GM21423 (cell line): ENCODE data around the gene ANKRD10.

ENCODE experiments used
- ATAC-seq: cut with Tn5 transposase; IDR thresholded peaks from one replicate; pipeline ENCODE4 v1.9.1; 2021; ENCODE audit warnings: mild to moderate bottlenecking, moderate library complexity; ENCODE audit not compliant: unreplicated experiment

ANKRD10 gene

DNA sequence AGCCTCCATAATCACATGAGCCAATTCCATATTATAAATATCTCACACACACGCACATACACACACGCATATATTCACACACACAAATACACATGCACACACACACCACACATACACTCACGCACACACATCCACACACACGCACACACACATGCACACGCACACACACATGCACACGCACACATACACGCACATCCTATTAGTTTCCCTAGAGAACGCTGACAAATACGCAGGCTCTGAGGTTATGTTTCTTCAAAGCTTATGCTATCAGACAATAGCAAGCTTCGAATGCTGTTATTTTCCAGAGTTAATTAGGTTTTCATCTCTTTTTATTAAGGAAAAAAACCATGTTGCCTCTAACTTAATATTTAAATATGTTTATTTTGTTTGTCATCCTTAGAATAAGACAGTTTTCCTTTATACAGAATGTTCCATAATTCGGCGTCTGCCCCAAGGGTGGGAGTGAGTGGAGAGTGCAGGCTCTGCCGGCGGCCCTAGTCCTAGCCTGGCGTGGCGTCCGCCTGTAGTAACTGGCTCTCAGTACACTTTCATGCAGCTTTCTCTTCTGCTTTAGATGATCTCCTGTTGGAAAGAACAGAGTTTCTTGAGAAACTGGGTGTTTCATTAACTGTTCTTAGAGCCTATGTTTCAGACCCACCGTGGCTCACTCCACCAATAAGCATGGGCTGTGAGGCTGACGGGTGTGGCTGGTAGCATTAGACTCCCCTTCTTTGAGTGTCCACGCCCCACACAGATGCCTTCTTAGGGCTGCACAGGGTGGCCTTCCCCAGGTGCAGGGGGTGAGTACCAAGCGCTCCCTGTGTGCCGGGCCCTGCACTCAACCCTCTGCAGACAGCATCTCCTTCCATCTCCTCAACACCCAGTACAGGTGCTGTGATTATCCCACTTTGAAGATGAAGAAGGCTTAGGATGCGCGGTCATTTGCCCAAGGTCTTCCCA is 30.4 kb upstream of the ANKRD10 start:
- ATAC-seq = no peak

DNA sequence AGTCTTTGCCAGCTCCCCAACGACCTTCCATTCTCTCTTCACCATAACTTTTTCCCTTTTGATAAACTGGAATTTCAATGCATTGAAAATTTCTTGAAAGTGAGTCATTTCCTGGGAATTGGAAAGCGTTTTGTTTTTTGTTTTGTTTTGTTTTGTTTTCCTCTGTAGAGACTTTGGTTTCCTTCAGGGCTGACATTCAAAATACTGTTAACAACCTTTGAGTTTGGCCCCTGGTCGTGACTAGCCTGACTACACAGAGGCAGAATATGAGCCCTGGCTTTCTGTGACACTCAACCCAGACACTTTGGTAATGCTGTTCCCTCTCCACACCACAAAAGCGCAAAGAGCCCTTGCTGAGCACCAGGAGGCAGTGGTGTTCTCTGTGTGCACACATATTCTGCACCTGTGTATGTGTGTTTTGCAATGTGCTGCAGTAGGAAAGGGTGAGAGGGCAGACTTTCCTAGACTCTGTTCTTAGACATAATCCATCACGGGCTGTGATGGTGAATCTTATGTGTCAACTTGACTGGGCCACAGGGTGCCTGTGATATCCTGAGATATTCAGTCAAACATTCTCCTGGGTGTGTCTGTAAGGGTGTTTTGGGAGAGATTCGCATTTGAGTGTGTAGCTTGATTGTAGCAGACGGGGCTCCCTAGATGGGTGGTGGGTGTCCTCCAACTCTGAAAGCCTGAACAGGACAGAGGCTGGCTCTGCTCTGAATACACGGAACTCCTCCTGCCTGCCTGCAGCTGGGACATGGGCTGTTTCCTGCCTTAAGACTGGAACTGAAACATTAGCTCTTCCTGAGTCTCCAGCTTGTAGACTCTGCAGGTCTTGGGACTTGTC is 29.5 kb upstream of the ANKRD10 start:
- ATAC-seq = peak; percentile 60

- ATAC-seq = peak; percentile 78
Measured at GRCh38 chr13:110942248-110942981, 27.5 kb upstream of the ANKRD10 start.

DNA sequence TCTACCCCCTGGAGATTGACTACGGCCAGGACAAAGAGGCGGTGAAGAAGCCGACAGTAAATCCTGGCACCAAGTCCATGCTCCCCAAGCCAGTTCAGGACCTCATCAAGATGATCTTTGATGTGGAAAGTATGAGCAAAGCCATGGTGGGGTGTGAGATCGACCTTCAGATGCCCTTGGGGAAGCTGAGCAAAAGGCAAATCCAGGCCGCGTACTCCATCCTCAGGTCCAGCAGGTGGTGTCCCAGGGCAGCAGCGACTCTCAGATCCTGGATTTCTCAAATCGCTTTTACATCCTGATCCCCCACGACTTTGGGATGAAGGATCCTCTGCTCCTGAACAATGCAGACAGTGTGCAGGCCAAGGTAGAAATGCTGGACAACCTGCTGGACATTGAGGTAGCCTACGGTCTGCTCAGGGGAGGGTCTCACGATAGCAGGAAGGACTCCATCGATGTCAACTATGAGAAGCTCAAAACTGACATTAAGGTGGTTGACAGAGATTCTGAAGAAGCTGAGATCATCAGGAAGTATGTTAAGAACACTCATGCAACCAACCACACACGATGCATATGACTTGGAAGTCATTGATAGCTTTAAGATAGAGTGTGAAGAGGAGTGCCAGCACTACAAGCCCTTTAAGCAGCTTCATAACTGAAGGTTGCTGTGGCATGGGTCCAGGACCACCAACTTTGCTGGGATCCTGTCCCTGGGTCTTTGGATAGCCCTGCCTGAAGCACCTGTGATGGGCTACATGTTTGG is 24.0 kb upstream of the ANKRD10 start:
- ATAC-seq = no peak

DNA sequence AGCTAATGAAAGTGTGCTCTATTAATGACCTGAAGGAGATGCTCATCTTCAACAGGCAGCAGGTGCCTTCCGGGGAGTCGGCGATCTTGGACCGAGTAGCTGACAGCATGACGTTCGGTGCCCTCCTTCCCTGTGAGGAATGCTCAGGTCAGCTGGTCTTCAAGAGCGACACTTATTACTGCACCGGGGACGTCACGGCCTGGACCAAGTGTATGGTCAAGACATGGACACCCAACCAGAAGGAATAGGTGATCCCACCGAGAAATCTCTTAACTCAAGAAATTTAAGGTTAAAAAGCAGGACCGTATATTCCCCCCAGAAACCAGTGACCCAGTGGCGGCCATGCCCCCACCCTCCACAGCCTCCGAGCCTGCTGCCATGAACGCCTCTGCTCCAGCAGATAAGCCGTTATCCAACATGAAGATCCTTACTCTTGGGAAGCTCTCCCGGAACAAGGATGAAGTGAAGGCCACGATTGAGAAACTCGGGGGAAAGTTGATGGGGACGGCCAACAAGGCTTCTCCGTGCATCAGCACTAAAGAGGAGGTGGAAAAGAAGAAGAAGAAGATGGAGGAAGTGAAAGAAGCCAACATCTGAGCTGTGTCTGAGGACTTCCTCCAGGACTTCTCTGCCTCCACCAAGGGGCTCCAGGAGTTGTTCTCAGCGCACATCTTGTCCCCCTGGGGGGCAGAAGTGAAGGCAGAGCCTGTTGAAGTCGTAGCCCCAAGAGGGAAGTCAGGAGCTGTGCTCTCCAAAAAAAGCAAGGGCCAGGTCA is 22.8 kb upstream of the ANKRD10 start:
- ATAC-seq = no peak

- no peak for ATAC-seq
Measured at GRCh38 chr13:110936519-110936918, 21.6 kb upstream of the ANKRD10 start.

DNA sequence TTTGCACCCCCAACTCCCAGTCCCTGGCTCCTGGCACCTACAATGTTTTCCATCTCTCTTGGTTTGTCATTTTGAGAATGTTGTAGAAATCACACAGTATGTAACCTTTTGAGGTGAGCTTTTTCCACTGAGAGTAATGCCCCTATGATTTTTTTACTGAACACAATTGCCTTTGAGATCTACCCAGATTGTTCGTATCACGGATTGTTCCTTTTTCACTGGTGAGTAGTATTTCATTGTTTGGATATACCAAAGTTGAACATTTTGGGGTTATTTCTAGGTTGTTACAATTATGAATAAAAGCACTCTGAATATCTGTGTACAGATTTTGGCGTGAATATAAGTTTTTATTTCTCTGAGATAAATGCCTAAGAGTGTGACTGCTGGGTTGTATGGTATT is 17.7 kb upstream of the ANKRD10 start:
- no peak for ATAC-seq

DNA sequence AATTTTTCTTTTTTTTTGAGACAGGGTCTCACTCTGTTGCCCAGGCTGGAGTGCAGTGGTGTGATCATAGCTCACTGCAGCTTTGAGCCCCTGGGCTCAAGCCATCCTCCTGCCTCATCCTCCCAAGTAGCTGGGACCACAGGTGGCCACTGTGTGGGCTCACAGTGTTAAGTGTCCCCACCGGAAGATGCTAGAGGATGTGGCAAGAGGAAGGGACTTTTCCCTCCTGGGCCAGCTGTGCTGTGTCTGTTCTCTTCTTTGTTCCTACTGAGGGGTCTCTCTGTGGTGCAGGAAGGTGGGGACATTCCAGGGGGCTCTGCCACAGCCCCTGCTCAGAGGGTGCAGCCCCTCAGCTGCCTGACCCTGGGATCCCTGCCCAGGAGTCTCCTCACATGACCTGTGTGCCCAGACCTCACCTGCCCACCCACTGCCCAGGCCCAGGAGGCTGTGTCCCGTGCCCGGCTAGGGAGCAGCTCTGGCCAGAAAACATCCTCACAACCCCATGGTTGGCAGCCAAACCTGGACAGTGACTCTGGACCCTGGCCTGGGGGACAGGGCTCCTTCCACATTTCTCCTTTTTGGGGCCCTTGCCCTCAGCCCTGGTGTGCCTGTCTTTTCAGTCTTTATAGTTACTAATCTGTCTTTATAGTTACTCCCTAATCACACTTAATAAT is 14.4 kb upstream of the ANKRD10 start:
- ATAC-seq = peak; percentile 58

GRCh38 chr13:110925023-110925612 is 10.2 kb upstream of the ANKRD10 start:
- ATAC-seq = no peak

DNA sequence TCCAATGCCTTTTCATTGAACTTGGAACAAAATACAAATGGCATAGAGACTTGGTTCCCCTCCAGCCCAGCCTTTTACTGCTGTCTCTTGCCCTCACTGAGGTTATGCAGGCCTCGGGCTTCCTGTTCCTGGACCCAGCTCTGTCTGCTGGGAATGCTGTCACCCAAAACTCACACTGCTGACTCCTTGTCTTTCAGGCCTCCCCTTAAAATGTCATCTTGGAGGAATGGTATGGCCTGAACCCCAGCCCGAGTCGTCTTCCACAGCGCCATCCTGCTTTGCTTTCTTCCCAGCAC is 9.7 kb upstream of the ANKRD10 start:
- no peak for ATAC-seq

DNA sequence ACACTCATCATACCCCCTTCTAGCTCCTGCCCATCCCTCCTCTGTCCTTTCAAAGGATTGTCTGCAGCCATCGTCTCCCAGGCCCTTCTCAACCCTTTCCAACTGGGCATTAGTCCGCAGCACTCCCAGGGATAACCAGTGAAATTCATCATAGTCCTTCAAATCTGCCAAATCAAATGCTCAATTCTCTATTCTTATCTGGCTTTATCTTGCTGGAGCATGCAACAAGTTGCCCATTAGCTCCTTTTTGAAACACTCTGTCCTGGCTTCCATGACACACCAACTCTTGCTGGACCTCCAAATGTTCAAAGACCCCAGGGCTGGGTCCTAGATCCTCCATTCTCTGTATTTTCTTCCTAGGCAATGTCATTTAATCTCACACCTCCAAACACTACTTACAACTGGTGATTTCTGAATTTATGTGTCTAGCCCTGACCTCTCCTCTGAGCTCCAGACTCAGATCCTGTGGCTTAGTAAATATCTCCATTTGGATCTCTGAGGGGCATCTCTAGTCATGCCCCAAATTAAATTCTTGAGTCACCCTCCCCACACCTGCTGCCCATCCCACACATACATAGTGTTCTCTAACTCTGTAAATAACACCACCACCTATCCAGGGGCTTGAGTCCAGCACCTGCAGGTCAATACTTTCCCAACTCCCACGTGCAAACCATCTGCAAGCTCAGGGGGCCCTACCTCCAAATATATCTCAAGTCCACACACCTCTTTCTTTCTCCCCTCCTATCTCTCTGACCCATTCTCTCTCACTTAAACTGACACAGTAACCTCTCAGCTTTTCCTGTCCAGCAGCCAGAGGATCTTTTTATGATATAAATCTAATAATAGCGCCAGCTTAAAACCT is 9.1 kb upstream of the ANKRD10 start:
- ATAC-seq = no peak

DNA sequence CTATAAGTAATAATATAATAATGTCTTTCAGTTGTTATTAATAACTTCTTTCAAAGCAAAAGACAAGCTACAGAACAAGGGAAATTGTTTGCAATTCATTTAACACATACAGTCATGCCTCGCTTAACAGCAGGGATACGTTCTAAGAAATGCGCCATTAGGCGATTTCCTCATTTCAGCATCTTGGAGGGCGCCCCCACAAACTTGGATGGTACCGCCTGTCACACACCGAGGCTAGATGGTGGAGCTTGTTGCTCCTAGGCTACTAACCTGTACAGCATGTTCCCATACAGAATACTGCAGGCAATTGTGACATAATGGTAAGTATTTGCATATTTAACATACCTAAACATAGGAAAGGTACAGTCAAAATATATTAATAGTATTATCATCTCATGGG is 8.2 kb upstream of the ANKRD10 start:
- no peak for ATAC-seq

GRCh38 chr13:110922506-110922905 is 7.6 kb upstream of the ANKRD10 start:
- no peak for ATAC-seq

- no peak for ATAC-seq
Measured at GRCh38 chr13:110921695-110922094, 6.8 kb upstream of the ANKRD10 start.

DNA sequence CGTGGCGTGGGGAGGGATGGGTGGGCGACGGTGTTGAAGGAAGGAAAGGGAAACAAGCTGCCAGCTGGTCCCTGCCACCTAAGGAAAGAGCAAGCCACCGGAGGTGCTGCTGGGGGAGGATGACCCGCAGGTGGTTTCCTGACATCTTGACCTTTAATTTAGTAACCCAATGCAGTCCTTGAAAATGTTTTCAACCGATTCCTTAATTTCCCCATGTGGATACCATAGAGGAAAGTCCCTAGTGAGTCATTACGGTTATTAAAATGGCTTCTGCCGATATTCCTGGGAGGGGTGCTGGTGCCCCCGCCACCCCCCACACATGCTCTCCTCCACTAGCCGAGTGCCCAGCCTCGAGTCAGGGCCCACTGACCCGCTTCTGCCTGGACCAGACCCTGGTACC is 6.3 kb upstream of the ANKRD10 start:
- ATAC-seq = no peak

DNA sequence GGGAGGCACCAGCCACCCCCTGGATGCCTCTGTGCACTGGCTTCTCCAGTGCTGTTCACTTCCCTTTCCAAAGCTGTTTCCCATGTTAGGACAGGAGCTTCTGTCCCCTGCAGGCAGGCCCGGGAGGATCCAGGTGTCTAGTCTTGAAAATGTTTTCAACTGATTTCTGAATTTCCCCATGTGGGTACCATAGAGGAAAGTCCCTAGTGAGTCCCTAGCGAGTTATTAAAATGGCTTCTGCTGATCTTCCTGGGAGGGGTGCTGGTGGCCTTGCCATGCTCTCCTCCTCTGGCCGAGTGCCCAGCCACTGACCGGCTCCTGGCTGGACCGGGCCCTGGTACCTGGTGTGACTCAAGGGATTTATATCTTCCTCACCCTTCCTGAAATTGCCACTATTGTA is 5.2 kb upstream of the ANKRD10 start:
- ATAC-seq = no peak

DNA sequence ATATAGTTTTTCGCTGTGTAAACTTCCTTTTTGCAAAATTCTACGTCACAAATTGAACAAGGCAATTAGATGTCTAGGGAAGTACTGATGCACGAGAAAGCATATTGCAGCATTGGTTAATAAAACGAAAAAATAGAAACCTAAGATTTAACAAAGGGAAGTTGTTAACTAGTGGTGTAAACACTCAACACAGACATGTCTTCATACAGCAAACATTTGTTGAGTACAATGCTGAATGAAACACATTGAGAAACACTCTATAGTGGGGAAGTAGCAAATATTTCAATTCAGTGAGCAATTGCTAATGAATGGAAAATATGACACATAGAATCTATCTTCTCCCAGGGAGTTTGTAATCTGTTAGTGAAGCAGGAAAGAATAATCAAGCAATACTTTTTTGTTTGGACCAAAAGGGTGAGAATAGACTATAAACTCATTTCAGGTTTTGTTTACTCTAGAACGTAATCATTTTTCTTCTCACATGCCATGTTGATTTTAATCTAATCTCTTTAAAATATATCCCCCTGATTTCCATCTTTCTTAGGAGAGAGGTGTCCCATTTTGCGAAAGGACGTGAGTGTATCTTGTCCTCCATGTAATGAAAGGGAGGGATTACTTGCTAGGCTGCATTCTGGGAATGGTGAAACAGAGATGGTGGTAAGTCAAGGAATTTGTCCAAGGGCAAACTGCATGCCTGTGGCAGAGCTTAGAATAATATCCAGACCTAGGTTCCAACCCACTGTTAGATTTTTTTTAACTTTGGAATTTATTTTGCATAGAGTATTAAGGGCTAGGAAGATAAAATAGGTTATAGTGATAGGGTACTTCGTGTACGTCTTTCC is 1.7 kb upstream of the ANKRD10 start:
- no peak for ATAC-seq
